IMR-90 (cell line): ENCODE results near the gene SEPTIN10. TPM values are rescaled to one million over a fixed set of nuclear protein-coding genes. Genes with fewer than 3 reads are reported as not detected.

Experiments used
- ATAC-seq: fragments of 200-7000 bp; cut with Tn5 transposase; 2 replicates; pipeline ENCODE4 v1.9.1; 2020; ENCODE audit warnings: low read depth, mild to moderate bottlenecking, moderate library complexity
- BruUV-seq: library from RNA; stranded (reverse); fragments of 400-500 nt; replicated peaks from 2 replicates; lab custom pipeline; 2021; lab: Mats Ljungman, UMichigan
- CTCF ChIA-PET: fragments of 300-600 bp; formaldehyde crosslinking; extraction: SDS; loops from one replicate; lab custom pipeline; 2021; ENCODE audit warnings: antibody characterized with exemption; lab: Yijun Ruan, JAX
- POLR2A ChIA-PET: fragments of 300-600 bp; sonication (Branson Sonifier 250); formaldehyde crosslinking; loops from one replicate; lab custom pipeline; 2022; ENCODE audit warnings: antibody characterized with exemption; ENCODE audit not compliant: unreplicated experiment; lab: Charles Lee
- DNase-seq: peaks from one replicate; pipeline ENCODE4 v3.0.0; 2013
- H2AFZ ChIP-seq: replicated peaks from 2 replicates; pipeline ENCODE3; 2013; ENCODE audit warnings: low read length, mild to moderate bottlenecking; ENCODE audit not compliant: poor library complexity
- H2AK5ac ChIP-seq: 2 replicates; pipeline ENCODE4 v1.6.1; 2013; ENCODE audit warnings: low read depth, low read length, inconsistent platforms
- H2AK9ac ChIP-seq: replicated peaks from 2 replicates; pipeline ENCODE3; 2013; ENCODE audit warnings: mild to moderate bottlenecking, low read depth, low read length, moderate library complexity; ENCODE audit not compliant: poor library complexity
- H2BK120ac ChIP-seq: 2 replicates; pipeline ENCODE4 v1.6.1; 2013; ENCODE audit warnings: low read depth, low read length, inconsistent platforms
- H2BK15ac ChIP-seq: 3 replicates; pipeline ENCODE4 v1.6.1; 2013; ENCODE audit warnings: low read depth, low read length, inconsistent platforms
- H2BK20ac ChIP-seq: 2 replicates; pipeline ENCODE4 v1.6.1; 2013; ENCODE audit warnings: low read depth, mild to moderate bottlenecking, inconsistent platforms, low read length, moderate library complexity
- H2BK5ac ChIP-seq: 2 replicates; pipeline ENCODE4 v1.6.1; 2013; ENCODE audit warnings: mild to moderate bottlenecking, low read depth, low read length, inconsistent platforms; ENCODE audit not compliant: poor library complexity, severe bottlenecking
- H3K14ac ChIP-seq: replicated peaks from 2 replicates; pipeline ENCODE4 v1.6.1; 2013; ENCODE audit warnings: low read depth, low read length, inconsistent platforms
- H3K18ac ChIP-seq: 2 replicates; pipeline ENCODE4 v1.6.1; 2013; ENCODE audit warnings: low read depth, low read length, control low read depth
- H3K23ac ChIP-seq: 2 replicates; pipeline ENCODE4 v1.6.1; 2013; ENCODE audit warnings: low read depth, low read length, inconsistent platforms
- H3K27ac ChIP-seq: 2 replicates; pipeline ENCODE4 v1.5.1; 2013; ENCODE audit warnings: mild to moderate bottlenecking, control low read depth, low read length; ENCODE audit not compliant: insufficient read depth
- H3K27me3 ChIP-seq: 2 replicates; pipeline ENCODE4 v1.6.1; 2013; ENCODE audit warnings: low read length; ENCODE audit not compliant: control insufficient read depth, insufficient read depth
- H3K36me3 ChIP-seq: 2 replicates; pipeline ENCODE4 v1.6.1; 2013; ENCODE audit warnings: low read length, mixed read lengths; ENCODE audit not compliant: control insufficient read depth, insufficient read depth
- H3K4ac ChIP-seq: 2 replicates; pipeline ENCODE4 v1.6.1; 2013; ENCODE audit warnings: low read depth, low read length, inconsistent platforms
- H3K4me1 ChIP-seq: 2 replicates; pipeline ENCODE4 v1.6.1; 2013; ENCODE audit warnings: low read length, mixed read lengths; ENCODE audit not compliant: control insufficient read depth, insufficient read depth
- H3K4me2 ChIP-seq: 2 replicates; pipeline ENCODE4 v1.6.1; 2013; ENCODE audit warnings: low read depth, mild to moderate bottlenecking, control low read depth, low read length, moderate library complexity
- H3K4me3 ChIP-seq: 2 replicates; pipeline ENCODE4 v1.5.1; 2013; ENCODE audit warnings: low read depth, mild to moderate bottlenecking, control low read depth, low read length, moderate library complexity; ENCODE audit not compliant: insufficient read depth
- H3K56ac ChIP-seq: 2 replicates; pipeline ENCODE4 v1.6.1; 2013; ENCODE audit warnings: low read length, inconsistent platforms; ENCODE audit not compliant: insufficient read depth; ENCODE audit errors: extremely low read depth
- H3K79me1 ChIP-seq, 2 experiments: 2 replicates each; pipeline ENCODE4 v1.6.1; 2013; ENCODE audit warnings: low read length in 2 of 2, inconsistent platforms in 1 of 2, low read depth in 1 of 2
- H3K9ac ChIP-seq: 2 replicates; pipeline ENCODE4 v1.6.1; 2013; ENCODE audit warnings: low read depth, low read length, control low read depth
- H3K9me1 ChIP-seq: 2 replicates; pipeline ENCODE4 v1.6.1; 2013; ENCODE audit warnings: low read length, inconsistent platforms; ENCODE audit not compliant: insufficient read depth
- H3K9me3 ChIP-seq: 2 replicates; pipeline ENCODE4 v1.6.1; 2013; ENCODE audit warnings: low read length; ENCODE audit not compliant: control insufficient read depth, insufficient read depth
- H4K20me1 ChIP-seq: 2 replicates; pipeline ENCODE4 v1.6.1; 2013; ENCODE audit warnings: low read length, inconsistent platforms; ENCODE audit not compliant: insufficient read depth
- H4K5ac ChIP-seq: 2 replicates; pipeline ENCODE4 v1.6.1; 2013; ENCODE audit warnings: mild to moderate bottlenecking, low read depth, low read length, control low read depth
- H4K8ac ChIP-seq, 2 experiments: 2 replicates each; pipeline ENCODE4 v1.6.1; 2013; ENCODE audit warnings: low read depth in 2 of 2, low read length in 2 of 2, control low read depth in 1 of 2, inconsistent platforms in 1 of 2
- H4K91ac ChIP-seq: 2 replicates; pipeline ENCODE4 v1.6.1; 2013; ENCODE audit warnings: low read depth, low read length, inconsistent platforms; ENCODE audit not compliant: insufficient read depth
- CTCF ChIP-seq: conservative IDR thresholded peaks from 2 replicates; pipeline ENCODE4 v1.5.1; 2012; ENCODE audit warnings: mild to moderate bottlenecking, low read depth, low read length, improper control_type of control experiment
- MAZ ChIP-seq: IDR thresholded peaks from 2 replicates; pipeline ENCODE4 v1.6.1; 2012; ENCODE audit warnings: low read depth, mild to moderate bottlenecking, low read length, improper control_type of control experiment, moderate library complexity, borderline replicate concordance
- POLR2A ChIP-seq: IDR thresholded peaks from 2 replicates; pipeline ENCODE4 v1.6.1; 2012; ENCODE audit warnings: mild to moderate bottlenecking, low read depth, low read length
- RAD21 ChIP-seq: IDR thresholded peaks from 2 replicates; pipeline ENCODE4 v1.6.1; 2012; ENCODE audit warnings: low read length, improper control_type of control experiment
- WGBS, 2 experiments: methylation state at CpG; one replicate each; pipeline versions ENCODE4 v1.1.5 to v1.1.7; 2013; ENCODE audit warnings: missing lambda C conversion rate in 2 of 2; ENCODE audit not compliant: insufficient read length in 1 of 2; ENCODE audit errors: extremely low coverage in 2 of 2; 5-methylcytosine and 5-hydroxymethylcytosine counted together
- dilution Hi-C: fragments of 300-500 bp; cut with HindIII; formaldehyde crosslinking; loops from one replicate; pipeline ENCODE4 v1.14.3; 2018; ENCODE audit warnings: low sequenced_read_pairs; ENCODE audit not compliant: unreplicated experiment
- in situ Hi-C: fragments of 300-500 bp; cut with MboI; formaldehyde crosslinking; loops from 3 replicates; pipeline ENCODE4 v1.14.3; 2019; ENCODE audit warnings: low sequenced_read_pairs, inconsistent platforms, mixed read lengths
- intact Hi-C: fragments of 100-400 bp; cut with micrococcal nuclease; formaldehyde crosslinking; loops from 2 replicates; pipeline ENCODE4 v1.10.0; 2022
- polyA plus RNA-seq, 3 experiments: library from polyadenylated mRNA; depleted of rRNA; stranded (reverse); fragments of >200 nt; gene quantifications; 2 replicates each; pipeline ENCODE4 v1.2.3, GENCODE V29; 2012; ENCODE audit warnings: low replicate concordance in 1 of 3
- total RNA-seq: library from RNA; depleted of rRNA; stranded (reverse); fragments of >200 nt; gene quantifications from 2 replicates; pipeline ENCODE4 v1.2.3, GENCODE V29; 2012

SEPTIN10 gene
- total and polyA plus RNA-seq, 2 of the 4 experiments (the other 2 are of a cell fraction): 55.4 to 82.6 TPM

- H3K9me3 ChIP-seq: no peaks in the 10 kb centered on the region
- in situ Hi-C loops: no loop called here
- H2BK15ac ChIP-seq: no peak overlapping the region
- no peak overlapping the region for H3K4me3 ChIP-seq
- dilution Hi-C loops: no loop called here
- H3K36me3 ChIP-seq: no peaks in the 10 kb centered on the region
- ATAC-seq (no peak), DNase-seq (no peak)
- no peak overlapping the region for H3K27ac ChIP-seq
- H3K18ac ChIP-seq: no peak overlapping the region
- no peaks in the 10 kb centered on the region for H3K9me1 ChIP-seq
- 0 out of 2 replicates have a peak, but pooled peaks cover 3% of the 10 kb centered on the region for H3K4me1 ChIP-seq
- no TSS peak for BruUV-seq
- no peak overlapping the region for H3K23ac ChIP-seq
- H2BK120ac ChIP-seq: no peak overlapping the region
- no peaks in the 10 kb centered on the region for H4K20me1 ChIP-seq
- H3K27me3 ChIP-seq: peaks cover 6% of the 10 kb centered on the region
- H4K8ac ChIP-seq: no peak overlapping the region
- H3K9ac ChIP-seq: no peak overlapping the region
- ChIA-PET CTCF (interaction anchor here (0.7 kb wide), 1 partner anchor 7 kb away, joined by 6 read pairs; no protein-coding TSS in a partner anchor), POLR2A (no interaction called here)
- H3K14ac ChIP-seq: no peak overlapping the region
- H3K4me2 ChIP-seq: no peak overlapping the region
- H2BK5ac ChIP-seq: no peak overlapping the region
- no peak overlapping the region for H2AFZ ChIP-seq
- no peaks in the 10 kb centered on the region for H3K79me1 ChIP-seq
- TF ChIP-seq POLR2A: no peak
- no peak for TF ChIP-seq MAZ
- TF ChIP-seq RAD21: no peak
- no peak for TF ChIP-seq CTCF
- no peak overlapping the region for H3K4ac ChIP-seq
- no peak overlapping the region for H2AK9ac ChIP-seq
- H3K56ac ChIP-seq: no peak overlapping the region
- no peak overlapping the region for H2BK20ac ChIP-seq
- no peak overlapping the region for H4K5ac ChIP-seq
- WGBS, 2 experiments: 84% methylated on average over 8 of the region's 14 CpGs; no CpG with 5 or more reads in 1 of the 2 experiments
- H4K91ac ChIP-seq: no peak overlapping the region
- no peak overlapping the region for H2AK5ac ChIP-seq
- intact Hi-C loops: no loop called here
Observed at GRCh38 chr2:109645412-109646184, 31.8 kb upstream of the SEPTIN10 start.
